PC-3 (cell line): Measurements from ENCODE around the gene ZNF532.

Source experiments
- EZH2 ChIP-seq: fragments of 300-600 bp; sonication (generic); IDR thresholded peaks from one replicate; pipeline ENCODE4 v1.6.1; 2017; ENCODE audit warnings: antibody characterized with exemption, mild to moderate bottlenecking, low read length; ENCODE audit not compliant: unreplicated experiment
- TF ChIP-seq, protein P1 (sequence below): fragments of 300-600 bp; sonication (generic); conservative IDR thresholded peaks from 2 replicates; pipeline ENCODE4 v1.5.1; 2017; ENCODE audit warnings: antibody characterized with exemption, low read depth, mild to moderate bottlenecking, low read length

- TF ChIP-seq, protein P1, sequence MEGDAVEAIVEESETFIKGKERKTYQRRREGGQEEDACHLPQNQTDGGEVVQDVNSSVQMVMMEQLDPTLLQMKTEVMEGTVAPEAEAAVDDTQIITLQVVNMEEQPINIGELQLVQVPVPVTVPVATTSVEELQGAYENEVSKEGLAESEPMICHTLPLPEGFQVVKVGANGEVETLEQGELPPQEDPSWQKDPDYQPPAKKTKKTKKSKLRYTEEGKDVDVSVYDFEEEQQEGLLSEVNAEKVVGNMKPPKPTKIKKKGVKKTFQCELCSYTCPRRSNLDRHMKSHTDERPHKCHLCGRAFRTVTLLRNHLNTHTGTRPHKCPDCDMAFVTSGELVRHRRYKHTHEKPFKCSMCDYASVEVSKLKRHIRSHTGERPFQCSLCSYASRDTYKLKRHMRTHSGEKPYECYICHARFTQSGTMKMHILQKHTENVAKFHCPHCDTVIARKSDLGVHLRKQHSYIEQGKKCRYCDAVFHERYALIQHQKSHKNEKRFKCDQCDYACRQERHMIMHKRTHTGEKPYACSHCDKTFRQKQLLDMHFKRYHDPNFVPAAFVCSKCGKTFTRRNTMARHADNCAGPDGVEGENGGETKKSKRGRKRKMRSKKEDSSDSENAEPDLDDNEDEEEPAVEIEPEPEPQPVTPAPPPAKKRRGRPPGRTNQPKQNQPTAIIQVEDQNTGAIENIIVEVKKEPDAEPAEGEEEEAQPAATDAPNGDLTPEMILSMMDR = no peak
- TF ChIP-seq EZH2 = no peak
Observed at GRCh38 chr18:58827428-58827827, 37.2 kb upstream of the ZNF532 start.
